Smooth muscle cell of bladder (primary cell): ENCODE measurements around the gene MAFF. TPM values are rescaled to one million over a fixed set of nuclear protein-coding genes. Genes with fewer than 3 reads are reported as not detected.

Source experiments
- total RNA-seq: library from RNA; depleted of rRNA; stranded (reverse); fragments of >200 nt; gene quantifications from 2 replicates; pipeline ENCODE4 v1.2.3, GENCODE V29; 2014

Gene MAFF
- total RNA-seq, result 10.5 and 19.9 TPM in 2 replicates

GRCh38 chr22:38201711-38202436 lies at the start of gene MAFF:
MAFF (plus strand) TSS chr22:38201994; CDS start chr22:38213854, 11,860 bp downstream.

GRCh38 chr22:38181453-38182200 lies 20.2 kb upstream of the MAFF start, which contains the start of gene PLA2G6:
PLA2G6 (minus strand) TSS chr22:38181830; CDS start chr22:38169426, 12,404 bp downstream.

Other genes with a start within 250 kb of the MAFF start
- 0.14 and 0.28 TPM in 2 replicates for gene C22orf23, start 248.4 kb upstream of the MAFF start, total RNA-seq
- 60.2 and 80.4 TPM in 2 replicates for gene POLR2F, start 248.3 kb upstream of the MAFF start, total RNA-seq
- gene SOX10, start 217.4 kb upstream of the MAFF start, total RNA-seq, result not detected in 2 replicates
- gene PICK1, start 144.6 kb upstream of the MAFF start, total RNA-seq, result 5.7 and 7.3 TPM in 2 replicates
- gene SLC16A8, start 117.8 kb upstream of the MAFF start, total RNA-seq, result 0.14 and 0.18 TPM in 2 replicates
- gene BAIAP2L2, start 91.3 kb upstream of the MAFF start, total RNA-seq, result 0.28 and 0.46 TPM in 2 replicates
- gene PLA2G6, start 20.2 kb upstream of the MAFF start, total RNA-seq, result 14.1 and 16.8 TPM in 2 replicates
- 12.9 and 20.5 TPM in 2 replicates for gene TMEM184B, start 71.0 kb downstream of the MAFF start, total RNA-seq
- 69.0 and 84.5 TPM in 2 replicates for gene CSNK1E, start 115.4 kb downstream of the MAFF start, total RNA-seq